KMS-11 (cell line): ENCODE measurements around the gene NLGN2.

Source experiments
- H2AFZ ChIP-seq: fragments of 200-600 bp; sonication (generic); 2 replicates; pipeline ENCODE4 v1.6.1; 2016; ENCODE audit warnings: antibody characterized with exemption, mixed run types, low read depth
- H3K27ac ChIP-seq: fragments of 200-600 bp; sonication (generic); 2 replicates; pipeline ENCODE4 v1.6.1; 2016; ENCODE audit warnings: mild to moderate bottlenecking, mixed run types
- H3K27me3 ChIP-seq: fragments of 200-600 bp; sonication (generic); 2 replicates; pipeline ENCODE4 v1.6.1; 2017; ENCODE audit warnings: mild to moderate bottlenecking, low read depth, mixed run types, moderate library complexity; ENCODE audit not compliant: insufficient read depth
- H3K36me3 ChIP-seq: fragments of 200-600 bp; sonication (generic); 2 replicates; pipeline ENCODE4 v1.6.1; 2017; ENCODE audit warnings: mild to moderate bottlenecking, mixed run types; ENCODE audit not compliant: insufficient read depth
- H3K4me1 ChIP-seq: fragments of 200-600 bp; sonication (generic); 2 replicates; pipeline ENCODE4 v1.6.1; 2016; ENCODE audit warnings: mild to moderate bottlenecking, low read depth, mixed run types; ENCODE audit not compliant: poor library complexity, severe bottlenecking
- H3K4me2 ChIP-seq: fragments of 200-600 bp; sonication (generic); 2 replicates; pipeline ENCODE4 v1.7.0; 2016; ENCODE audit warnings: mild to moderate bottlenecking, mixed run types
- H3K4me3 ChIP-seq: fragments of 200-600 bp; sonication (generic); IDR thresholded peaks from 2 replicates; pipeline ENCODE4 v1.6.1; 2017; ENCODE audit warnings: low read depth, low read length, mixed read lengths; ENCODE audit not compliant: insufficient read depth
- H3K79me2 ChIP-seq: fragments of 200-600 bp; sonication (generic); 2 replicates; pipeline ENCODE4 v1.6.1; 2016; ENCODE audit warnings: low read depth, mixed run types; ENCODE audit not compliant: insufficient read depth
- H3K9ac ChIP-seq: fragments of 200-600 bp; sonication (generic); 2 replicates; pipeline ENCODE4 v1.6.1; 2016; ENCODE audit warnings: mild to moderate bottlenecking, mixed run types
- H4K20me1 ChIP-seq: fragments of 200-600 bp; sonication (generic); 2 replicates; pipeline ENCODE4 v1.6.1; 2016; ENCODE audit warnings: mild to moderate bottlenecking, mixed run types; ENCODE audit not compliant: insufficient read depth
- TF ChIP-seq, protein P1 (sequence below): fragments of 200-600 bp; sonication (generic); conservative IDR thresholded peaks from 2 replicates; pipeline ENCODE4 v1.6.1; 2017; ENCODE audit warnings: low read depth, mild to moderate bottlenecking, antibody characterized with exemption, low read length, moderate library complexity, mixed read lengths

The NLGN2 gene

DNA sequence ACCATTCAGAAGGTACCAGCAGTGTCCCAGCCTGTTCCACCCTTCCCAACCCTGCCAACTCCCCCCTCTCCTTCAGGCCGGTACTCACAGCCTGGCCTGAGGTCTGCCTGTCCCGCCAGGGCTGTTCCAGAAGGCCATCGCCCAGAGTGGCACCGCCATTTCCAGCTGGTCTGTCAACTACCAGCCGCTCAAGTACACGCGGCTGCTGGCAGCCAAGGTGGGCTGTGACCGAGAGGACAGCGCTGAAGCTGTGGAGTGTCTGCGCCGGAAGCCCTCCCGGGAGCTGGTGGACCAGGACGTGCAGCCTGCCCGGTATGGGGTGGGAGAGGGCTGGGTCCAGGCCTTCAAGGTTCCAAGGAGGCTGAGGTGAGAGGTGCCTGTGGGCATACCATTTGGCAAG, 7.2 kb downstream of the NLGN2 start:
- Histone ChIP-seq H4K20me1 (no peaks in the 10 kb centered on the region), H3K4me2 (no peak overlapping the region), H3K9ac (no peak overlapping the region), H3K4me1 (no peaks in the 10 kb centered on the region), H3K4me3 (no peak overlapping the region), H3K27ac (no peak overlapping the region), H2AFZ (no peak overlapping the region), H3K79me2 (no peaks in the 10 kb centered on the region), H3K36me3 (no peaks in the 10 kb centered on the region), H3K27me3 (no peaks in the 10 kb centered on the region)
- TF ChIP-seq, protein P1, sequence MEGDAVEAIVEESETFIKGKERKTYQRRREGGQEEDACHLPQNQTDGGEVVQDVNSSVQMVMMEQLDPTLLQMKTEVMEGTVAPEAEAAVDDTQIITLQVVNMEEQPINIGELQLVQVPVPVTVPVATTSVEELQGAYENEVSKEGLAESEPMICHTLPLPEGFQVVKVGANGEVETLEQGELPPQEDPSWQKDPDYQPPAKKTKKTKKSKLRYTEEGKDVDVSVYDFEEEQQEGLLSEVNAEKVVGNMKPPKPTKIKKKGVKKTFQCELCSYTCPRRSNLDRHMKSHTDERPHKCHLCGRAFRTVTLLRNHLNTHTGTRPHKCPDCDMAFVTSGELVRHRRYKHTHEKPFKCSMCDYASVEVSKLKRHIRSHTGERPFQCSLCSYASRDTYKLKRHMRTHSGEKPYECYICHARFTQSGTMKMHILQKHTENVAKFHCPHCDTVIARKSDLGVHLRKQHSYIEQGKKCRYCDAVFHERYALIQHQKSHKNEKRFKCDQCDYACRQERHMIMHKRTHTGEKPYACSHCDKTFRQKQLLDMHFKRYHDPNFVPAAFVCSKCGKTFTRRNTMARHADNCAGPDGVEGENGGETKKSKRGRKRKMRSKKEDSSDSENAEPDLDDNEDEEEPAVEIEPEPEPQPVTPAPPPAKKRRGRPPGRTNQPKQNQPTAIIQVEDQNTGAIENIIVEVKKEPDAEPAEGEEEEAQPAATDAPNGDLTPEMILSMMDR: no peak

DNA sequence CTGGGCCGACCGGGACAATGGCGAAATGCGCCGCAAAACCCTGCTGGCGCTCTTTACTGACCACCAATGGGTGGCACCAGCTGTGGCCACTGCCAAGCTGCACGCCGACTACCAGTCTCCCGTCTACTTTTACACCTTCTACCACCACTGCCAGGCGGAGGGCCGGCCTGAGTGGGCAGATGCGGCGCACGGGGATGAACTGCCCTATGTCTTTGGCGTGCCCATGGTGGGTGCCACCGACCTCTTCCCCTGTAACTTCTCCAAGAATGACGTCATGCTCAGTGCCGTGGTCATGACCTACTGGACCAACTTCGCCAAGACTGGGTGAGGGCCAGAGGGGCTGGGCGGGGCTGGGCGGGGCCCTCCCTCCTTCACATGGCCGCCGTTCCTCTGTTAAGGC, 8.1 kb downstream of the NLGN2 start:
- Histone ChIP-seq H3K79me2 (no peaks in the 10 kb centered on the region), H3K4me2 (no peak overlapping the region), H3K27ac (no peak overlapping the region), H2AFZ (no peak overlapping the region), H3K27me3 (no peaks in the 10 kb centered on the region), H3K9ac (no peak overlapping the region), H3K4me3 (no peak overlapping the region), H3K4me1 (no peaks in the 10 kb centered on the region), H4K20me1 (no peaks in the 10 kb centered on the region), H3K36me3 (no peaks in the 10 kb centered on the region)
- TF ChIP-seq, protein P1: no peak

DNA sequence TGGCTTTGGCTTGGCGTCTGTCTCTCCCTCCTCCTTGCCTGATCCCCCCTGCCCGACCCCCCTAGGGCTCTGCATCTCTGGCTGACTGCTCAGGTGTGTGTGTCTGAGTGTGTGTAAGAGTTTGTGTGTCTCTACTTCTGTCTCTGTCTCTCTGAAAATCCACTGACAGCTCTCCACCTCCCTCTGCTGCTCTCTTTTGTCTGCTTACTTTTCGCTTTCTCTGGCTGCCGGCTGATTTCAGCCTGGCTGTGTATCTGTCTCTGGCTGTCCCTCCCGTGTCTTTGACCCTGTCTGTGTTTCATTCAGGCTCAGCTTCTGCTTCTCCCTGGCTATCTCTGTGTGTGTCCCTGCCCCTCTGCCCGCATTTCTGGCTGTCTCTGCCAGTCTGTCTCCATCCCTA, 8.7 kb downstream of the NLGN2 start:
- Histone ChIP-seq H3K4me2 (no peak overlapping the region), H3K36me3 (no peaks in the 10 kb centered on the region), H2AFZ (no peak overlapping the region), H3K27ac (no peak overlapping the region), H3K27me3 (no peaks in the 10 kb centered on the region), H3K4me1 (no peaks in the 10 kb centered on the region), H3K4me3 (no peak overlapping the region), H3K9ac (no peak overlapping the region), H3K79me2 (no peaks in the 10 kb centered on the region), H4K20me1 (no peaks in the 10 kb centered on the region)
- TF ChIP-seq, protein P1: no peak

DNA sequence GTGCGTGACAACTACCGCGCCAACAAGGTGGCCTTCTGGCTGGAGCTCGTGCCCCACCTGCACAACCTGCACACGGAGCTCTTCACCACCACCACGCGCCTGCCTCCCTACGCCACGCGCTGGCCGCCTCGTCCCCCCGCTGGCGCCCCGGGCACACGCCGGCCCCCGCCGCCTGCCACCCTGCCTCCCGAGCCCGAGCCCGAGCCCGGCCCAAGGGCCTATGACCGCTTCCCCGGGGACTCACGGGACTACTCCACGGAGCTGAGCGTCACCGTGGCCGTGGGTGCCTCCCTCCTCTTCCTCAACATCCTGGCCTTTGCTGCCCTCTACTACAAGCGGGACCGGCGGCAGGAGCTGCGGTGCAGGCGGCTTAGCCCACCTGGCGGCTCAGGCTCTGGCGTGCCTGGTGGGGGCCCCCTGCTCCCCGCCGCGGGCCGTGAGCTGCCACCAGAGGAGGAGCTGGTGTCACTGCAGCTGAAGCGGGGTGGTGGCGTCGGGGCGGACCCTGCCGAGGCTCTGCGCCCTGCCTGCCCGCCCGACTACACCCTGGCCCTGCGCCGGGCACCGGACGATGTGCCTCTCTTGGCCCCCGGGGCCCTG, 9.5 kb downstream of the NLGN2 start:
- H3K27me3 ChIP-seq: no peaks in the 10 kb centered on the region
- no peak overlapping the region for H3K9ac ChIP-seq
- H3K4me2 ChIP-seq: no peak overlapping the region
- no peaks in the 10 kb centered on the region for H3K36me3 ChIP-seq
- H2AFZ ChIP-seq: no peak overlapping the region
- no peaks in the 10 kb centered on the region for H4K20me1 ChIP-seq
- H3K27ac ChIP-seq: no peak overlapping the region
- H3K4me3 ChIP-seq: no peak overlapping the region
- TF ChIP-seq, protein P1: no peak
- no peaks in the 10 kb centered on the region for H3K79me2 ChIP-seq
- no peaks in the 10 kb centered on the region for H3K4me1 ChIP-seq
